ENCODE data around the gene CSMD2.

The CSMD2 gene

GRCh38 chr1:33640114-33640660 lies 524.8 kb downstream of the CSMD2 start:
- Histone ChIP-seq H3K4me3 (no peak overlapping the region), H3K27ac (no peak overlapping the region)
- TF ChIP-seq CTCF (IDR thresholded peaks at IDR 0.05), result no peak
- no peak for DNase-seq (ENCODE audit: low spot score)

GRCh38 chr1:33637846-33638440 lies 527.1 kb downstream of the CSMD2 start:
- Histone ChIP-seq H3K27ac (no peak overlapping the region), H3K4me3 (no peak overlapping the region)
- TF ChIP-seq CTCF (IDR thresholded peaks at IDR 0.05), result no peak
- DNase-seq (ENCODE audit: low spot score), result peak; percentile 56

- H3K27ac ChIP-seq, result no peak overlapping the region
- no peak overlapping the region for H3K4me3 ChIP-seq
- no peak for TF ChIP-seq CTCF (IDR thresholded peaks at IDR 0.05)
- DNase-seq (ENCODE audit: low spot score), result peak; percentile 65
Observed at GRCh38 chr1:33636209-33636608, 528.8 kb downstream of the CSMD2 start.

GRCh38 chr1:33635336-33636012 lies 529.6 kb downstream of the CSMD2 start:
- no peak for TF ChIP-seq CTCF (IDR thresholded peaks at IDR 0.05)
- Histone ChIP-seq H3K4me3 (no peak overlapping the region), H3K27ac (no peak overlapping the region)
- DNase-seq (ENCODE audit: low spot score), result no peak

- TF ChIP-seq CTCF (IDR thresholded peaks at IDR 0.05), result peak; percentile 33
- Histone ChIP-seq H3K27ac (no peak overlapping the region), H3K4me3 (no peak overlapping the region)
- DNase-seq (ENCODE audit: low spot score), result peak; percentile 60
Observed at GRCh38 chr1:33634806-33635205, 530.2 kb downstream of the CSMD2 start.

GRCh38 chr1:33634143-33634542 lies 530.9 kb downstream of the CSMD2 start:
- no peak overlapping the region for H3K27ac ChIP-seq
- H3K4me3 ChIP-seq, result no peak overlapping the region
- peak; percentile 50 for DNase-seq (ENCODE audit: low spot score)
- no peak for TF ChIP-seq CTCF (IDR thresholded peaks at IDR 0.05)

Measured in coronary artery (tissue), 2 donors.